GM21423 (cell line): ENCODE measurements around the gene DOCK4.

ENCODE experiments used
- ATAC-seq: cut with Tn5 transposase; IDR thresholded peaks from one replicate; pipeline ENCODE4 v1.9.1; 2021; ENCODE audit warnings: mild to moderate bottlenecking, moderate library complexity; ENCODE audit not compliant: unreplicated experiment

DOCK4 gene

DNA sequence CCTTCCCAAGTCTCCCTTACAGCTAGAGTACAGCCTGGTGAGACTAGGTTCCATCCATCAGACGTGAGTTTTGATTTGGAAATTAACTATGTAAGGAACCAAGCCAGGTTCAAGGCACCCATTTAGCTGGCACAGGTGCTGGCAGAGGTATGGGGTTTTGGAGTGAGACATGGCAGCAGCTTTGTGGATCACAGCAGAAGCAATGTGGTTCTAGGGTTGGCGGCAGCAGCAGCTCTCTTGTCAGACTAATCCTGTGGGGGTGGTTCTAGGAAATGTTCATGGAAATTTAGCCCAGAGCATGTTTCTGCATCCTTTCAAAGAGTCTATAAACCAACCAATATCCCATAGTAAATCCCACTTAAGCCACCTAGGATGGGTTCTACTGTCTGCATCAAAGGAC lies 142.2 kb downstream of the DOCK4 start:
- ATAC-seq: no peak

DNA sequence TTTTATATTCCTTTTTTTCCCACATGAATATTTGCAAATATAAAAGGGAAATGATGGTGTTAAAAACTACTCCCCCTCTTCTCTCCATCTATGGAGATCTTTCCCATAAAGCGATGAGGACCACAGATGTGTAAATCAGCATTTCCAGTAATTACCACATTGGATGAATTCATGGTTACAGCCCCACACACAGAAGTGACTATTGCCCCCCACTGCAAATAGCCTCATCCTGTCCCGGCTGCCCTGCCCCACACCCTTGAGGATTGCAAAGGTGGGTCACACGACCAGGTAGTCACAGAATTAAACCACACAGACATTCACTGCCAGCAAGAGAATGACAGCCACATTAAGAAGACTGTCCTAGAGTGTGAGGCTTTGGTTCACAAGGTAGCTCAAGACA lies 145.1 kb downstream of the DOCK4 start:
- no peak for ATAC-seq

DNA sequence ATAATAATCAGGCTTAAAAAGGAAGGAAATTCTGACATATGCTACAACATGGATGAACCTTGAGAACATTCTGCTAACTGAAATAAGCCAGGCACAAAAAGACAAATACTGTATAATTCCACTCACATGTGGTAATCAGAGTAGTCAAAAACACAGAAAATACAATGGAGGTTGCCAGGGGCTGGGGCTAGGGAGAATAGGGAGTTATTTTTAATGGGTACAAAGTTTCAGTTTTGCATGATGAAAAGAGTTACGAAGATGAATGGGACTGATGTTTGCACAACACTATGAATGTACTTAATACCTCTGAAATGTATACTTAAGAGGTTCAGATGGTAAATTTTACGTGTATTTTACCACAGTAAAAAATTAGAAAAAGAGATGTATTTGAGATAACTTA lies 145.6 kb downstream of the DOCK4 start:
- no peak for ATAC-seq

DNA sequence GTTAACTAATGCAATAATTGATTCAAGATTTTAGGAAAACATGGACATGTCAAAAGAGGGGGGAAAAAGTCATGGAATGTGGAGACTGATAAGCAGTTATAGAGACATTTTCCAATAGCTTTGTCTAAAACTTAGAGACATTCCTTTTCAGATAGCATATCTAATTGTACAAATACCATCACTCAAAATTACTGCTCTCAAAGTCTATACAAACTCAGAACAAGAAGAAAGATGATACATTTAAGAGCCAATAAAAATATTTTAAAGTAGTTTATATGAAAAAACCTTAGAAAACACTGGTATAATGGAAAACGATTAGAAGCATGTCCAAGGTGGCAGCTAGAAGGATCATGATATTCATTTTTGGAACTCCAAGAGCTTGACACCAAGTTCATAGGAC lies 146.5 kb downstream of the DOCK4 start:
- ATAC-seq: no peak

DNA sequence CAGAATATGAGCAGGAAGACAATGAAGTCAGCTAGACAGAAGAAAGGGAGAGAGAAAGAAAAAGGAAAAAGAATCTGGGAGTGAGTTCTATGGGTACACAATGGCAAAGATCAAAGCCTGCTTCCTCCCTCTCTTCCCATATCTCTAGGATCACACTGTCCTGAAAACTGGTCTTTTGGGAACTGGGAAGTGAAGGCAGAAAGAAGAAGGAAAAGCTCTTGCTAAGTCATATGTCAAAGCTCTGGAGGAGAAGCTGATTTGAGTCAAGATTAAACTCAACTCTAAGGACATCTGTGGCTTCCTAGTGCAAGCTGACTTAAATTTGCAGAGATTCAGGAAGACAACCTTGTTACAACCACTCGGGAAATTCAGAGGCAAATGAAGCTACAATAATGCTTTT lies 147.5 kb downstream of the DOCK4 start:
- no peak for ATAC-seq

DNA sequence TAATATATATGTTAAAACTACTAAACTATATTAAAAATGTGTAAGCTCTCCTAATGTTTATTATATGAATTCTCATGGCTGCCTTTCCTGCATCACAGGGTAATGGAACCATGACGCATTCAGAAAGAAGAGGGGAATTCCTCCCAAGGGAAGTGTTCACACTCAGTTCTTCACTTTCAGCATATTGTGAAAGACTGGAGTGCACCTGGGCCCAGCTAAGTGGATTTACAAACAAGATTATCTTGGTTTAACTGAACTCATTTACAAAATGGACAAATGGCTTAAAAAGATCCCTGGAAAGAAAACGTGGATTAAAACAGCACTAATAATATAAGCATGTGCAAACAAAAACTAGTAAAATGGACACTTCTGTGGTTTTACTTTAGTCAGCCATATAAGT lies 149.8 kb downstream of the DOCK4 start:
- peak; percentile 72 for ATAC-seq

DNA sequence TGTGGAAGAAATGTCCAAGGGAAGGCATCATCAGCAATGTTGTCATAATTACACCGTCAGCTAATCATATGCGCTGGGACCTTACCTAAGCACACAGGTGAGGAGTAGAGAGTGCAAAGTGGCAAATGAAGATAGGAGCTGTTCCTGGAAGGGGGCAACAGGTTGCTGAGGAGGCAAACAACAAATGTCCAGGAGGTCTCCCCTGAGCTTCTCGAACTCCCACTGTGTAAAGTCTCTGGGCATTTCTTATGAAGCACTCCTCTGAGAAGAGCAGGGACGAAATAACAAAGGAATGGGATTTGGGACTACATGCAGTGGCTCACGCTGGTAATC lies 152.5 kb downstream of the DOCK4 start:
- ATAC-seq: no peak

DNA sequence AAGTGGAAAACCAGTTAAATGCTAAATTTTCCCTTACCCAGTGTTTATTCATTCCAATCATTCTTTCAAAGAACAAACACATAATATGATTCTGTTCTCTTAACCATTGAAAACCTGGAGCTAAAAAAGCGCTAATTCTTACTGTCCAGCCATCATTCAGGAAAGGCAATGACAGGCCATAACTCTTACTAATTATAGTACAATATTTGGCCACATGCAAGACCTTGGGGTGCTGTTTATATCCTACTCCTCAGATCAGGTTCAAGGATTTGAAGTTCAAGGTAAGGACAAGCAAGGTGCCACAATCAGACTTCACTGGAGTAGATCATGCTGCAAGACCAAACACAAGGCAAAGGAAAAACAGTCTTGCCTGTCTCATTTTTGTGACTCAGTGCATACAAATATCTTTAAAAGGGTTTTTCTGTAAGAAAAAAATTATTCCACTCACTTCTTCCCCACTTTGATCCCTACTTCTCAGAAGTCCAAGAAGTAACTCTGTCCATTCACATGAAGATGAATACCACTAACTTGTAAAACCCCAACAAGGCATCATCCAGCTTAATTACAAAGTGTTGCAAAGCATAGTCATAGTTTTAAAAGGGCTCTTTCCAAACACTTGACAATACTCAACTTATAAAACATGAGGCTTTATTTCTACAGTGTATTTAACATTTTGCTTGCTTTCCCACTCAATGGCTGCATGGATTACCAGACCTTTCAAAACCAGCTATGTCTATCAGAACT lies 153.0 kb downstream of the DOCK4 start:
- no peak for ATAC-seq

DNA sequence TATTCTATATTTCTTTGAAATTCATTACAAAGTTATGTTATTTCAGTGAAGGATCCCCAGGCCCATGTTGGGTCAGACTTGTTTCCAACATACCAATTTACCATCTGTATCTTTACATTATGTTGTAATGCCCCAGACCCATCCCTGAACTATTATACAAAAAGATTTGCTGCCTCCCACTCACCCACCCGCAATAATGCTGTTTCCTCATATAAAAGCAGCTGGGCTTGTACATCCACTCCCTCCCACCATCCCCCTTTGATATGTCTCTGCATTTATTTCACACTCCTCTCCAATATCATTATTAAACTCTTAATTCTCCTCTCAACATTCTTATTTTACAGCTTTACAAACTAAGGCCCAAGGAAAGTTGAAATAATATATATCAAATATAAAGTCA lies 153.7 kb downstream of the DOCK4 start:
- no peak for ATAC-seq

DNA sequence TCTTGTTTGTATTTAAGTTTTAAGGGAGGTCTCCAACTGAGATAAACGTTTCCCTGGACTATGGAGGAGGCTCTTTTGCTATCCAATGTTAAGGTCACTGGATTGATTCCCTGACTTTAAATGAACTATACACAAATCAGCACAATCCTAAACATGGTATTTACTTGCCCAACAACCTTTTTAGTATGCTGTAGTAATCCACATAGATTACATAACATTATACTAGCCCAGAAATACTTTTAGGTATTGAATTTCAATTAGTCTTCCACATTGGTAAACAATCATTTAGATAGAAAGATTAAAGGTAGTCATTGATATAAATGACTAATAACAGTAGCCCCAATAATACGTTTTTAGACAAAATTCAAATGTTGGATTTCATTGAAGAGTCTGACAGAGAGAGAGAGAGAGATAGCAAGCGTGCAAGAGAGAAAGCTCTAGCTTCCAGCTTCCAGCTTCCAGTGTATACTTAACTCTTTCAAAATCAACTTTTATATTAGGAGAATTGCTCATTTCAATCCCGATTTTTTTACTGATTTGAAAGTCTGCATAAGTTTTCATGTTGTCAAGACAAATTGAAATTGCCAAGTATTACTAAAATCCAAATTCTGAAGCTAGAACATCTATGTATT lies 155.8 kb downstream of the DOCK4 start:
- ATAC-seq: no peak

DNA sequence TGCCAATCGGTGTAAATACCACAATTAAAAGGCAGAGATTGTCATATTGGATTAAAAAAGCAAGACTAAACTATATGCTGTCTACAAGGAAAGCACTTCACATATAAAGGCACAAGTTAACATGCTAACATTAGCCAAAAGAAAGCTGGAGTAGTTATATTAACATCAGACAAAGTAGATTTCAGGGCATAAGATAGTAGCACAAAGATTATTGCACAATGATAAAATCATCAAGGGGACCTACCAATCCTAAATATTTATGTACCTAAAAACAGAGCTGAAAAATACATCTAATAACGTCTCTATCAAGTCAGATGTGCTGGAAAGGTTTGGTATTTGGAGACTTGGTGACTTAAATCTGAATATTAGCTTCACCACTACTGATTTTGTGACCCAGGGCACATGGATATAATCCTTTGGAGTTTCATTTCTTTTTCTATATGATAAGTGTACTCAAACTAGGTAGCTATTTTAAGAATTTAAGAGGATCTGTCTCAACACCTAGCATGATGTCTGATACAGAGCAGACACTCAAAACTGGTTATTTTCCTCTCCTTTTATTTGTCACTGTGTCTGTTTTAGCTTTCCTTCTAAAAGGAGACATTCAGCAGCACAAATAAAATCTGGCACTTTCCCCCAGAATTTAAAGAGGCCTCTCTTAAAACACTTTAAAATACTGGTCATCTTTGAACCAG lies 156.5 kb downstream of the DOCK4 start:
- no peak for ATAC-seq

DNA sequence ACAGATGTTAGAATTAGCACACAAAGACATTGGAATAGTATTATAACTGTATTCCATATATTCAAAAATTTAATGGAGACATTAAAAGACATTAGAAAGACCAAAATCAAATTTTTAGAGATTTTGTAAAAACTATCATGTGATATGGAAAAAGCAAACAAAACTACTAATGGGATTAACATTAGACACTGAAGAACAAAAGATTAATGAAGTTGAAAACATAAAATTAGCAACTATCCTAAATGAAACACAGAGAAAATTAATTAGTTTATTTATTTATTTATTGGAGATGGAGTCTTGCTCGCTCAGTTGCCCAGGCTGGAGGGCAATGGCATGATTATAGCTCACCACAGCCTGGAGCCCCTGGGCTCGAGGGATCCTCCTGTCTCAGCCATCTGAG lies 158.8 kb downstream of the DOCK4 start:
- ATAC-seq: no peak

DNA sequence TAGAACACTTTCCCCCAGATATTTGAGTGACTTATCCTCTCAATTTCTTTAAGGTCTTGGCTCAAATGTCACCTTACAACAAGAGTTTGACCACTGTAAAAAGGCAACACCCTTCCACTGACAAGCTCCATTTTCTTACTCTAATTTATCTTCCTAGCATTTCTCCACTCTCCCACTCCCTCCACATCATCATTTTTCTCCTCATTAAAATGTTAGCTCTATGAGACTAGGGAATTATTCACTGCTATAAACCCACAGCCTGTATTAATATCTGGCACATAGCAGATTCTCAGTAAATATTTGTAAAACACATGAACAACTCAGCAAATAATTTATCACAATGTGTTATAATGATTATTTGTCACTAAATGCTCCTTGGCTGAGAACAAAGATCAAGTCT lies 161.0 kb downstream of the DOCK4 start:
- ATAC-seq: no peak

DNA sequence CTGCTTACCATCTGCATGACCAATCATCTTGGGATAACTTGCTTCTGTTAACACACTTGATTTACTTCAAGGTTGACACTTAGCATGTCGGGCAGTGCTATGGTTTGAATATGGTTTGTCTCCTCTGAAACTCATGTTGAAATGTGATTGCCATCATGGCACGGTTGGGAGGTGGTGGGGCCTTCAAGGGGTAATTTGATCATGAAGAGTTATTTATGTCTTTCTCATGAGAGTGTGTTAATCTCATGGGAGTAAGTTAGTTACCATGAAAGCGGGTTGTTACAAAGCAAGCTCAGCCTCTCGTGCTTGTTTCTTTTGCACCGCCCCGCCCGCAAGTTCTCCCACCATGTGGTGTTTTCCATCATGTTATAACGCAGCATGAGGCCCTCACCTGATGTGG lies 163.6 kb downstream of the DOCK4 start:
- ATAC-seq: no peak

DNA sequence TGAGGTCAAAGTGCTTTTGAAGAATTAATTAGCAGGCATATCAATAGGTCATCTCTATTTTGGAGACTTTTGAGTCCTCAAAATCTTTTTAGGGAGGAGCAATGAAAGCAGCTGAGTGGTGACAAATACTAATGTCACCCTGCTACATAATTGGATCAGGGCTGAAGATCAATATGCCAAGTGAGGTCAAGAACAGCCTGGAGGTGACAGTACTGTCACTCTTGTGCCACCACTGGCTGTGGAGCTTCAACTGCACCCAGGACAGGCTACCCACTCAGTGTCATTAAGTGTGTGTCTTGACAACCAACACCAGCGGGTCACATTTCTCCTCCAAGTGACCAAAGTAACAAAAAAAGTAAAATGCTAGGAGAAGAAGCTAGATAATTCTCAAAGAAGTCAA lies 167.8 kb downstream of the DOCK4 start:
- ATAC-seq: no peak

DNA sequence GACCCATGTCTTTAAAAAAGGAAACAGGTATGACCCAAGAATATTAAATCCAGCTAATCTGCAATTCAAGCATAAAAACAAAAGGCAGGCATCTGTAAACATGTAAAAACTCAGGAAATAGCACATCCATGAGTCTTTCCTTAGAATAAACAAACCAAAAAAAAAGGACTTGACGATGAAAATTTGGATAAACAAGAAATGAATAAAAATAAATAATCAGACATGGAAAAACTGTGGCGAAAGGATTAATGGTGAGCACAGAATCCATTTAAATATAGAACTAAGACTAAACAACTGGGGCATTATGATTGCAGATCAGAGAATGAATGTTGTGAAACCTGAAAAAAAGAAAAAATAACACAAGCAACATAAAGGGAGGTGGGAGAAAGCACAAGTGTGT lies 170.1 kb downstream of the DOCK4 start:
- no peak for ATAC-seq

DNA sequence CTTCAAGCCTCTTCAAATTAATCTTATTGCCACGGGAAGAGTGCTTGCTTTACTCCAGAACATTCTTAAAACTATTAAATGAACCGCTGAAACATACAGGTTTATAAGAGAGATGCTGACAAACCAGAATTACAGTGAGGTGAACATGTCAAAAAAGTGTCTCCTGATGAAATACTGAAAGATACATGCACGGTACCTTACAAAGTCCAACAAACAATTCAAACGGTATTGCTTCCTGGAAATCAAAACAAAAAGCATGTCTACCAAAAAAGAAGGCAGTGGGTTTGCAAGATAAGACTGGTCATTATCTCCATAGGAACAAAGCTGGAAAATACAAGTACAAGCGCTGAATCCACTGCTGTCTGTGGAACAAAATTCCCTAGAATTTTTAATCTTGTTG lies 174.5 kb downstream of the DOCK4 start:
- no peak for ATAC-seq

DNA sequence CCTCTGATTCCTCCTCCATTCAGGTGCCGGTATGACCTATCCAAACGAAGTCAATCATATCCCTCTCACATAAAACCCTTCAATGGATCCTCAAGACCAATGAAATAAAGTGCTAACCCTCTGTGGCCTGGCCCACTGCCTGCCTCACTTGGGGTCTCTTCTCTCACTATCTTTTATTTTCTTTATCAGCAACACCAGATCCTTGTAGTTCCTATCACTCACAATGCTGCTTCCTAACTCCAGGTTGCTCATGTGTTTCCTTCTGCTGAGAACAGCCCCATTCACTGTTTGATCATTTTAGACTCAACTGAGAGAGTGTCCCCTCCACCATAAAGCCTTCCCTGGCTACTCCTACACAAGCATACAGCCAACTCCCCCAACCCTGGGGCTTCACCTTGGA lies 180.6 kb downstream of the DOCK4 start:
- ATAC-seq: no peak

DNA sequence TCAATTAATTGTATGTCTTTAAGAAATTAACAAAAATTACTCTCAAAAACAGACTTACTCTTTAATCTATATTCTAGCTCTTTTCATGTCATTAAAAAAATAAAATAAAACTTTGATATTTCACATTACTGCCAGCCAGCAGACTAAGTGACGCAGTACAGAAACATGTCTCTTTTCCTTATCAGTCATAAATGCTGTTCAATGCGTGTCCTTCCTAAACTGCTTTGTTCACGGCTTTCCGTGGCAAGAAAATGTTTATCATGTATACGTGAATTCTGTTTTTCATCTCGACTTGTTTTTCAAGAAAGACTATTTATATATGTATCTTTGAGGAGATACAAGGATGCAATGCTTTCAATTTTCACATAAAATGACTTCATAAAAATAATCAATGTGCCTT lies 182.4 kb downstream of the DOCK4 start:
- no peak for ATAC-seq

DNA sequence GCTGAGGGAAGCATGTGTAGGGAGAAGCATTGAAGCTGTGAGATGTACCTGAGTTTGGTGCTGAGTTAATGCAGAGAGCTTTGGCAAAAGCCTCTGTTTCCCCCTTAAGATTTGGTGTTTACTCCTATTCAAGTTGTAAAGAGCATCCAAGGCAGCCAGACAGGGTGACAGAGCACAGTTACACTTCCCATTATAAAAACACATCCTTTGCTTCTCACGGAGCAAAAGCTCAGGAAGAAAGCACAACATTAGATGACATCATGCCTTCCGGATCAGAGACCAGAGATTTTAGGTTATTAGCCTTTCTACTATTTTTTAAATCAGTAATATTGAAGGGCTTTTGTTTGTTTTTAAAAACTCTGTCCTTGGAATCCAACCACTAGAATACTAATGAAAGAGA lies 182.9 kb downstream of the DOCK4 start:
- no peak for ATAC-seq

DNA sequence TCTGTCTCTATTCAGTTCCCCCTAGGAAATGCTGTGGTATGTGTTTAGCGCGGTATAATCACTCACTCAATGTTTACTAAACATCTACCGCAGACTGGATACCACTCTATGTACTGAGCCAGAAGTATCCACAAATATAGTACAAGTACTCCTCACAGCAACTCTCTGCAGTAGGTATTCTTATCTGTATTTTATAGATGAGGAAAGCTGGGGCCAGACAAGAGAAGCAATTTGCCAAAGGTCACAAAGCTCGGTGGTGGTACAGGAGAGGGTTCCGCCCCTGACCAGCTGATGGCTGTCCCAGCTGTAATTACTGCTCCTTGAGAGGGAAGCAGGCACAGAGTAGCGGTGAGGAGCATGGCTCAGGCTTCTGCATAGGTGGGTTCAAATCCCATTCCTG lies 184.1 kb downstream of the DOCK4 start:
- ATAC-seq: no peak

DNA sequence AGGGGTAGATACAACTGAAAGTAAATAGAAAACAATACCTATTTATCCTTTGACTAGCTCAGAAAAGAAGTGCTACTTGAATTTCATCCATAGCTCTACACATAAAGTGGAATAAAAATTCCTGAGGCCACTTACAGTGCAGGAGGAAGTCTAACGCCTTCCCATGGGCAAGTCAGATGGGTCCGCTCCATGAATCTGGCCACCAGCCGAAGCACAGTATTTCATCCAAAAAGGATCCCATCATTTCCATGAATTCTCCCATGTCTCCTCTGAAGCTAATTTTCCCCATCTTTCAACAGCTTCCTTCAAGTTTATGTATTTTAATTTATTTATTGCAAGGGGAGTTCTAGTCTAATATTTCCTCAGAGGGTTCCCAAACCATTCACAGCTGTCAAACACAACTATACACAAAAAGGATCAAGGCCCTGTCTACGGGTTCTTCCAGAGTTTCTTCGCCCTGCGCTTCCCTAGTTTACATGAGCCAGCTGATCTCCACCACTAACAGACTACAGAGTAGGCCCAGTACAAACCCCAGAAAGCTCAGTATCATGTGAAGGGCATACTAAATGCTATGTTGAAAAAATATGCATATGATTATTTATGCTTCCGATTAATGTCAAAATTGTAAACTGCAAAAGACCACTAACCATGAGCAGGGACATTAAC lies 184.7 kb downstream of the DOCK4 start:
- no peak for ATAC-seq
